OCI-M2 (cell line): Measurements from ENCODE around the gene SLC52A3.
A peak's percentile ranks its signal among the peaks of the same experiment; 100 is the strongest.
"Not testable (repeated sequence)": the region's sequence is repeated elsewhere in the genome, so short reads cannot be mapped to it uniquely, and the experiment has no call there.

Experiments
- DNase-seq: peaks from one replicate; lab custom pipeline; 2025; ENCODE audit not compliant: unreplicated experiment; lab: John Stamatoyannopoulos, UW

Gene SLC52A3

DNA sequence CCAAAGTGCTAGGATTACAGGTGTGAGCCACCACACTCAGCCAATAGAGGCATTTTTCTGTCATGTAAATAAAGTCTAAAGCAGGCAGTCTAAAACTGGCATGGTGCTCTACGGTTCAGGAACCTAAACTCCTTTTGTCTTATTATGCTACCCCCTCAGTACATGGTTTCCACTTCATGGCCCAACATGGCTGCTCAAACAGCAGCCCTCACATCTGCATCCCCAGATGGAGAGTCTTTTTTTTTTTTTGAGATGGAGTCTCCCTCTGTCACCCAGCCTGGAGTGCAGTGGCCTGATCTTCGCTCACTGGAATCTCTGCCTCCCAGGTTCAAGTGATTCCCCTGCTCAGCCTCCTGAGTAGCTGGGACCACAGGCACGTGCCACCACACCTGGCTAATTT lies 38.3 kb downstream of the SLC52A3 start:
- no peak for DNase-seq

DNA sequence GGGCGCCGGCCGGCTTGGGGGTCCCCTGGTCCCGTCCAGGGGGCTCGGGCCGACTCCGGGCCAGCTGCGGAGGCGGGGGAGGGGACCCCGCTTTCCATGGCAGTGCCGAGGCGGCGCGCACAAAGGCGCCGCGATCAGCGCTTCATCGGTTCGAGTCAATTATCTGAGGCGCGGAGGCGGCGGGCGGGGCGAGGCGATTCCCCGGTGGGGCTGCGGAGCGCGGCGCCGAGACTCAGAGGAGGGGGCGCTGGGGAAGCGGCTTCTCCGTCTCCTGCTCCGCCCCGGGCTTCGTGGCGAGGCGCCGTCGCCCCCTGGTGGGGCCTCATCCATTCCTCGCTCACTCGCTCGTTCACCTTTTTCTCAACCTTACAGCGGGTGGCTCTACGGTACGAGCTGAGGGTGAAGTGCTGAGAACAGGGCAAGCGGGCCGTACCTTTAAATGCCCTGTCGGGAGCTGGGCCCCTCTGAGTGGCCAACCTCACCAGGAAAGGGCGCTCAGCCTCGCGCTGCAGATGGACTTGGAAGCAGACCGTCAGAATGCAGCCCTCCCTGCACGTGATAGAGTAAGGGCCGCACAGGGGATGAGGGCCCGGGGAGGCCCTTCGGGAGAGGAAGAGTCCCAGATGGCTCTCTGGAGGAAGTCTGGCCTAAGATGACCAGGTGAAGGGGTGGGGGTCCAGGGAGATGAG lies 39.9 kb downstream of the SLC52A3 start:
- DNase-seq: no peak

GRCh38 chr20:726160-726559 lies 42.1 kb downstream of the SLC52A3 start:
- DNase-seq: no peak

DNA sequence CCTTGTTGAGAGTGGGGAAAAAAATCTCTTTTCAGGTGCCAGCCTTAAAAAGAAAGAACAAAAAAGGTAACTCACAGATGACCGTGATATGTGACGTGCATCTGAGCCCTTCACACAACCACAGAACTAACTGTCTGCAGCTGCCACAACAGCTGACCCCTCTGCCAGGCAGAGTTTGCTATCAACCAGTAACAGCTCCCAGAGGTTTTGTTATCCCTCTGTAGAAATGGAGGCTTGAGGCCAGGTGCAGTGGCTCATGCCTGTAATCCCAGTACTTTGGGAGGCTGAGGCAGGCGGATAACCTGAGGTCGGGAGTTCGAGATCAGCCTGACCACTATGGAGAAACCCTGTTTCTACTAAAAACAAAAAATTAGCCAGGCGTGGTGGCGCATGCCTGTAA lies 42.8 kb downstream of the SLC52A3 start:
- no peak for DNase-seq

- not testable (repeated sequence) for DNase-seq
Observed at GRCh38 chr20:724797-725196, 43.5 kb downstream of the SLC52A3 start.

GRCh38 chr20:723756-724155 lies 44.5 kb downstream of the SLC52A3 start:
- no peak for DNase-seq

DNA sequence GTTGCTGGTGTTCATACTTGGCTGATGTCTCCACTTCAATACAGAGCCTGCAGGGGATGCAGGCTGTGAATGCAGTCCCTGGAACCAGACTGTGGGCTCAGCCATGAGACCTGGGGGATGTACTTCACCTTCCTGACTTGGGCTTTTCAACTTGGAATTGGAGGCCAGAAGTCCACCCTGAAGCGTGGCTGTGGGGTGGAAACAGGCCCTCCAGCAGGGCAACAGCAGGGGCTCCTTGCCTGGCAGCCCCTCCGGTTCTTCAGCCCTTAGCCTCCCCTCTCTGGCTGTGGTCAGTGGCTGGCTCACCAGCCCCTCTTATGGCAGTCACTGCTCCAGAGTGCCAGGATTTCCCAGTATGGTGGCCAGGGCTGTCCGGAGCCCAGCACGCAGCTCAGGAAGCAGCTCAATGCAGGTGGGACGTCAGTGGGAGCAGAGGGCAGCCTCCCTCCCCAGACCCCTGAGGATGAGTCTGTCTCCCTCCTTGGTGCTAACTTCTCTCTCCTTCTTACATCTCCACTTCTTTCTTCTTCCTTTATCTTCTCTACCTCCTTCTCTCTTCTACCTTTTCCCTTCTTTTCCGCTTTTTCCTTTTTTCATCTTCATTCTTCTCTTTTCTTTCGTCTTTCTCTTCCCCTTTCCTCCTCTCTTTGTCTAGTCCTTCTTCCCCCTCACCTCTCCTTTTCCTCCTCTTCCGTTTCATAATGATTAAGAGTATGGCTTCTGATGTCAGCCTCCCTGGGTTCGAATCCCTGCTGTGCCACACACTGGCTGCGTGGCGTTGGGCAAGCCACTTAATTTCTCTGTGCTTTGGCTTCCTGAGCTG lies 45.3 kb downstream of the SLC52A3 start:
- no peak for DNase-seq

DNA sequence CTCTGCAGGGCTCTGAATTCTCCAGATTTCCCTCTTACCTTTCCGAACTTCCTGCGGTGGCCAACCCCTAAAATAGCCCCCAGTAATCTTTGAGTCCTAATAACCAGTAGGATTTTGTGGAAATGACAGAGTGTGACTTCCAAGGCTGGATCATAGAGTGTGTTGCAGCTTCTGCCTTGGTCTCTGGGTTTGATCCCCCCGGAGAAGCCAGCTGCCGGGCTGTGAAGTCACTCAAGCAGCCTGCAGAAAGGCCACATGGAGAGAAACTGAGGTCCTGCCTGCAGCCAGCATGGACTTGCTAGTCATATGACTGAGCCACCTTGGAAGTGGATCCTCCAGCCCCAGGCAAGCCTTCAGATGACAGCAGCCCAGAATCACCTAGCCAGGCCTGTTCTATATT lies 46.4 kb downstream of the SLC52A3 start:
- DNase-seq: no peak

- DNase-seq: no peak
Observed at GRCh38 chr20:719816-720215, 48.5 kb downstream of the SLC52A3 start.

DNA sequence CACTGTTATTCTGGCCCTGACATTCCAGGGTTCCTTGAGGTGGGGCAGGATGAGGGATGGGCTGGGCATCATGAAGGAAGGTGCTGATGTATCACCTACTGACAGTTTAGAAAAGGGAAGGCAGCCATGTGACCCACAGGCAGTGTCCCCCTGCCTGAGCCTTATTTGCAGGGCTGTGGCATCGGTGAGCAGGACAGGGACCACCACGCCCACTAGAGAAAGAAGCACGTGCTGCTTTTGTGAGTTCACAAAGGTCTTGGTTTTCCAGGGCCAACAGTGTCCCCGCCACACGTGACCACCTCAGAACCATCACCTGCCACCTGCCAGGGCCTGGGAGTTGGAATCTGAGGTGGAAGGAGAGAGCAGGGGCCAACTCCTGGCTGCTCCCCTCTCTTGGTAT lies 49.2 kb downstream of the SLC52A3 start:
- DNase-seq: no peak

GRCh38 chr20:717832-718231 lies 50.5 kb downstream of the SLC52A3 start:
- DNase-seq: no peak

DNA sequence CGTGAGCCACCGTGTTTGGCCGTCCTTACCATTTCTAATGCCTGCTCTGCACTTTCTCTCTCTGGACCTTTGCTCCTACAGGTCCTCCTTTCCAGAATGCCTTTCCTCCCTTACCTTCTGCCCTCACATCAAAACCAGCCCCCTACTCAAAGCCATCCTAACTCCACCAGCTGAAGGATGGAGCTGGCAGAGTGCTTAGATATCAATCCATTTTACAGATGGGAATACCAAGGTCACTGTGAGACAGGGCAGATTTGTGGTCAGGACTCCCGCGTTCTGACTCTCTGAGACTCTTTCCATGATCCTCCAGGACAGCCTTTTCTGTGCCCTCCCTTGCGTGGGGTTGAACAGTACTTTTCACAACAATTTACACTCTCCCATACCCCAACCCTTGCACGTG lies 51.0 kb downstream of the SLC52A3 start:
- no peak for DNase-seq

DNA sequence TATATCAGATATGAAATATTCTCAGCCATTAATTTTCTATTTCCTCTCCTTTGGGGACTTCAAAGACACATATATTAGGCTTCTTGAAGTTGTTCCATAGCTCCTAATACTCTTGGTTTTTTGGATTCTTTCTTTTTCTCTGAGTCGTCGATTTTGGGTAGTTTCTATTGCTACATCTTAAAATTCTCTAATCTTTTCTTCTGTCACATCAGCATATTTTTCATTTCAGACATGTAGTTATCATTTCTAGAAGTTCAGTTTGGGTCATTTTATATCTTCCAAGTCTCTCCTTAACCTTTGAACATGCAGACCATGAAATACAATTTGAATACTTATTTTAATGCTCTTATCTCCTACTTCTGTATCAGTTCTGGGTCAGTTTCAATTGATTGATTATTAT lies 53.8 kb downstream of the SLC52A3 start:
- no peak for DNase-seq

GRCh38 chr20:711576-711975 lies 56.7 kb downstream of the SLC52A3 start:
- peak; percentile 39 for DNase-seq

GRCh38 chr20:710780-711450 lies 57.4 kb downstream of the SLC52A3 start:
- no peak for DNase-seq
